Dendritic cell treated with granulocyte-macrophage colony-stimulating factor and Interleukin-4, amounts not matched to agents 40 ng/mL and 50 ng/mL, for 4 days (primary cell): ENCODE results near the gene FREM1.

Experiments
- H3K27ac Mint-ChIP-seq: one replicate; pipeline ENCODE4 v1.8.0; 2022; ENCODE audit warnings: mild to moderate bottlenecking, mixed read lengths
- H3K27me3 Mint-ChIP-seq: one replicate; pipeline ENCODE4 v1.8.0; 2022; ENCODE audit warnings: mild to moderate bottlenecking, mixed read lengths
- H3K36me3 Mint-ChIP-seq: one replicate; pipeline ENCODE4 v1.8.0; 2022; ENCODE audit warnings: low read depth, mixed read lengths
- H3K4me1 Mint-ChIP-seq: one replicate; pipeline ENCODE4 v1.8.0; 2022; ENCODE audit warnings: low read depth, mixed read lengths
- H3K4me3 Mint-ChIP-seq: one replicate; pipeline ENCODE4 v1.8.0; 2022; ENCODE audit warnings: mild to moderate bottlenecking, moderate library complexity, mixed read lengths
- H3K9me3 Mint-ChIP-seq: one replicate; pipeline ENCODE4 v1.8.0; 2022; ENCODE audit warnings: mixed read lengths
- intact Hi-C: fragments of 100-400 bp; cut with micrococcal nuclease; formaldehyde crosslinking; loops from one replicate; pipeline ENCODE4 v1.15.0; 2022

FREM1 gene

DNA sequence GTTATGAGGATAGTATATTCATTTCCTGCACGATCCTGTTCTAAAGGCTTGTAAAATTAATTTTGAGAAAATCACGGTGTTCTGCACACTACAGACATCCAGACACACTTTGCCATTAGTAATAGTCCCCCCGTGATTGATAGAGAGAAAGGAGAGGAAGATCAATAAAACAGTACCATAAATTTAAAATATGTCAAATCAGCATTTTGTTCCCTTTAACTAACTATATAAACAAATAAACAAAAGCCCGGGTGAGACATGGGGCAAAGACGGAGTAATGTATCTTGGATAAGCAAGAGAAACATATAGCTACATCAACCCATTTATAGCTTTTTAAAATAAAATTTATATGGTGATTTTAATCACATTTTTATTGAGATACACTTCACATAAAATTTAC is 177.1 kb downstream of the FREM1 start:
- H3K4me3 Mint-ChIP-seq, result no peak overlapping the region
- H3K4me1 Mint-ChIP-seq, result no peaks in the 10 kb centered on the region
- H3K36me3 Mint-ChIP-seq, result no peaks in the 10 kb centered on the region
- H3K27me3 Mint-ChIP-seq, result peaks cover 3% of the 10 kb centered on the region
- intact Hi-C loops, result no loop called here
- H3K9me3 Mint-ChIP-seq, result no peaks in the 10 kb centered on the region
- no peak overlapping the region for H3K27ac Mint-ChIP-seq

DNA sequence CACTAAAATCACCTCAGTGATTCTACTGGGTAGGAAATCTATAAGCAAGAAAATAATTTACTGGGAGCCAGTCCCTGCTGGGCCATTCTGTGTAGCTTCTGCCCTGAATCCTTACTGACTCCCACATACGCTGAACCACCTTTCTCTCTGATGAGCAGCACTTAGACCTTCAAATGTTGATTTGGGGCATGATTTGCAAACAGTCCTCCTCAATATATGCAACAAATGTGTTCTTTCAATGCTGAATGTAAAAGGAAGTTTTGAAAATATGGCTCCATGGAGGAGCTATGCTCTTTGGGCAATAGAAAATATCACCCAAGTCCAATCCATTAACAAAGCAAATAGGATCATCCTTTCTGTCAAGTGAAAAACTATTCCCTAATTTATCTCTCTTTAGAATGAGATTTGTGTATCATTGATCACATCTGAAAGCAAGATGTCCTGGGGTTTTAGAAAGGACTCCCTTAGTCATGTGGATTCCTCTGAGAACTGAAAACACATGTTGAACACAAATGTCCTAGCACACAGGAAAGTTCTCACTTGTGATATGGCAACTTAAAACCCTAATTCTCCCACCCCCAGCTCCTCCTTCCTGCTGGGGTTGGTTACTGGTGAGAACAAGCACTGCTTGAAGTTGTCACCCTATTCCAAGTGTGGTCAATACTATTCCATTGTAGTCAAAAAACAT is 178.8 kb downstream of the FREM1 start:
- intact Hi-C loops, result no loop called here
- no peak overlapping the region for H3K27ac Mint-ChIP-seq
- peaks cover 6% of the 10 kb centered on the region for H3K27me3 Mint-ChIP-seq
- no peaks in the 10 kb centered on the region for H3K36me3 Mint-ChIP-seq
- no peaks in the 10 kb centered on the region for H3K4me1 Mint-ChIP-seq
- no peak overlapping the region for H3K4me3 Mint-ChIP-seq
- H3K9me3 Mint-ChIP-seq, result no peaks in the 10 kb centered on the region

DNA sequence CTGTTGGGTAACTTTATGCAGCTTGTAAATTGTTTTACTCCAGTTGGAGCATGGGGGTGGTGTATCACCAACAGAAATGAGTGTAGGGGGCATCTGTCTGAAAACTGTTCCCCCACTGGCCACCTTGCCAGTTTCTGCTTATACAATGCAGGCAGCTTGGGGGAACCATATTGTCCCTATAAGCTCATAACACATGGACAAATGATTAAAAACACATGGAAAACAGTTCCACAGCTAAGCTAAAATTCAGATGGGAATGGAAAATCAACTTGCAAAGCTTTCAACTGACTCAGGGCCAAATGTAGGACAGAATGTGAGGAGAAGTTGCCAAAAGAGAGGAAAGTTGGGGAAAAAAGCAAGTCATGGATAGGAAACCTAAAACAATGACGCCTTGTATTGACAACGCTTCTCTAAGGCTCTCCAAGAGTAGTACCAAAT is 179.7 kb downstream of the FREM1 start:
- no peak overlapping the region for H3K27ac Mint-ChIP-seq
- H3K27me3 Mint-ChIP-seq, result peaks cover 9% of the 10 kb centered on the region
- intact Hi-C loops, result no loop called here
- no peak overlapping the region for H3K4me3 Mint-ChIP-seq
- H3K36me3 Mint-ChIP-seq, result no peaks in the 10 kb centered on the region
- no peaks in the 10 kb centered on the region for H3K9me3 Mint-ChIP-seq
- no peaks in the 10 kb centered on the region for H3K4me1 Mint-ChIP-seq

DNA sequence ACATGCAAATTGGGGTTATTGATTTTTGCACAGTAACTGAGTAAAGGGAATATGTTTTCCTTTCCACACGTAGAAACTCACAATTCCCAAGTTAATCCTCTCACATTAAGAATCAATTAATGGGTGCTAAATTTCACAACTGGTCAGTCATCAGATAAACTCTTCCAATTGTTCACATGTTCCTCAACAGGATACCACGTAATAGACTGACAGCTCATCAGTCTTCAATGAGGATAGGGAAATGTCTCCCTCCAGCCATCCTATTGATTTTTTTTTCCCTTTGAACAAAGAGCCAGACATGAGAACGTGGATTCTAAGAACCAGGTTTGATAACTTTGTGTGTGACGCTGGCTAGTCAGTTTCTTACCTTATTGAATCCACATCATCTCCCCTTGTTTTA is 186.9 kb downstream of the FREM1 start:
- no peaks in the 10 kb centered on the region for H3K9me3 Mint-ChIP-seq
- intact Hi-C loops, result no loop called here
- no peak overlapping the region for H3K27ac Mint-ChIP-seq
- H3K27me3 Mint-ChIP-seq, result peaks cover 35% of the 10 kb centered on the region
- no peak overlapping the region for H3K4me3 Mint-ChIP-seq
- H3K36me3 Mint-ChIP-seq, result no peaks in the 10 kb centered on the region
- no peaks in the 10 kb centered on the region for H3K4me1 Mint-ChIP-seq

DNA sequence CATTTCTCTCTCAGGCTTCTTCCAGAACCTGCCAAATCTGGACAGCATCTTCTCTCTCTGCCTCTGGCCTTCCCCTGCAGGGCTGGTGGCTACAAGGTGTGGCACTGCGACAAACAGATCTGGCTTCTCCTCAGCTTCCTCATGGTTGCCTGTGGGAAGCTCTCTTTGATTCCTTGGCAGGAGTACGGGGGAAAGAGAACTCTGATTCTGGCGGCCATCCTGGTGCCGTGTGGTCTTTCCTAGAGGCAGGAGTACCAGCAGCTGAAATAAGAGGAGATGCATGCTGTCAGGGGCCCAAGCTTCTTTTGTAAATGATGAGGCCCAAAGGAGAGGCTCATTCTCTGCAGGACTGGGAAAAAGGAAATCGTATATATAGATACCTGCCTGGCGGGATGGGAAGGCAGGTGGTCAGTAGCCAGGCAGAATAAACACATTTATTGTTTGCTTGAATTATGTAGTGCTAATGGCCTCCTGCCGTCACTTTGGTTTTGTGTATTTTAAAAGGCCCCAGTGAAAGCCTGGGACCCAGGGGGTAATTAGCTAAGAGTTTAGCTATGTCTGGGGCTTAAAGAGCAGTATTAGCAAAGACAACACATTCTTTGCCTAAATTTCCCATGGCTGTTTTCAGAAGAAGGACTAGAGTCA is 187.7 kb downstream of the FREM1 start, which contains the start of gene CER1:
Gene CER1 (minus strand): TSS at position 343 of the 645 bp plus-strand sequence. CDS start 61 bp downstream, at position 282.
- no peaks in the 10 kb centered on the region for H3K4me1 Mint-ChIP-seq
- intact Hi-C loops, result no loop called here
- H3K36me3 Mint-ChIP-seq, result no peaks in the 10 kb centered on the region
- no peaks in the 10 kb centered on the region for H3K9me3 Mint-ChIP-seq
- H3K27me3 Mint-ChIP-seq, result peaks cover 37% of the 10 kb centered on the region
- no peak within 1 kb of the TSS for H3K4me3 Mint-ChIP-seq
- no peak within 1 kb of the TSS for H3K27ac Mint-ChIP-seq

DNA sequence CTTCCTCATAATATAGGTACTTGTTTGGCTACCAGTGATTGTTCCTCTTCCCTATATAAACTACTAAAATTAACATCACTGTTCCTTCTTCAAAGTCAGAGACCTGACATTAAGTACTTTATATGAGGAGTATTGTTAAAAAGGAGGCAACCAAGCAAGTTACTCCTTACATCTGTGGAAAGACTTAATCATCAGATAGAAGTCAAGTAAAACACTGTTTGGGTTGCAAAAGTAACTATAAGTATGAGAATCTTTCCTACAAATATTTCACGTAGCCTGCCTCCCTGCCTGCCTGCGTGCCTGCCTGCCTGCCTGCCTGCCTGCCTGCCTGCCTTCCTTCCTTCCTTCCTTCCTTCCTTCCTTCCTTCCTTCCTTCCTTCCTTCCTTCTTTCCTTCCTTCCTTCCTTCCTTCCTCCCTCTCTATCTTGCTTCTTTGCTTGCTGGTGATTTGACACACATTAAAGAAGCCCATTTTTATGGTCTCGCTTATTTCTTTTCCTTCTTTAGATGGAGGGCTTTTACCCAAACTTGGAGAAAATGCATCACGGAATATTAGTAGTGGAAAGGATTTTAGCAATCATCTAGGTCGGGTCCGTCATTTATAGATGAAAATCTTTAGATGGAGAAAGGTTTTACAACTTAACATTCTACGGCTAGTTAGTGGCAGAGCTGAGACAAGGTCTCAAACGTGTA is 190.9 kb downstream of the FREM1 start:
- Mint-ChIP-seq H3K27ac (no peak overlapping the region), H3K4me3 (no peak overlapping the region), H3K36me3 (no peaks in the 10 kb centered on the region), H3K27me3 (peaks cover 37% of the 10 kb centered on the region), H3K9me3 (no peaks in the 10 kb centered on the region), H3K4me1 (no peaks in the 10 kb centered on the region)
- intact Hi-C loops, result no loop called here

DNA sequence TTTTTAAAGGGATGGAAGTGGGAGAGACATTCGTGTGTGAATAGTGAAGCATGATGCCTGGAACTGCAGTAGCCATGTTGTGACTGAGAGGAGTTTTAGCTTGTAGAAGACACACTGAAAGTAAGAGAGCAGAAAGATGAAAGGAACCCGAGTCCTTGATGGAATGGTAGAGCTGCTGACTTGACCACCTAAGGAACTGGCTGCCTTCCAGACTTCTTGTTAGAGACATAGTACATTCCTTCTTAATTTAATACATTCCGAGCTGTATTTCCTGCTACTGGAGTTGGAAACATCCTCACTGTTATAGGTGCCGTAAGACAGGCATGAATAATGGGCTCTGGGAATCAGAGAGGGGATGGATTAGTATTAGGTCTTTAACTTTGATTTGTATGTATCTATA is 195.1 kb downstream of the FREM1 start:
- peaks cover 8% of the 10 kb centered on the region for H3K4me1 Mint-ChIP-seq
- no peak overlapping the region for H3K4me3 Mint-ChIP-seq
- intact Hi-C loops, result no loop called here
- H3K27me3 Mint-ChIP-seq, result peaks cover 56% of the 10 kb centered on the region
- no peaks in the 10 kb centered on the region for H3K36me3 Mint-ChIP-seq
- peaks cover 4% of the 10 kb centered on the region for H3K9me3 Mint-ChIP-seq
- no peak overlapping the region for H3K27ac Mint-ChIP-seq

DNA sequence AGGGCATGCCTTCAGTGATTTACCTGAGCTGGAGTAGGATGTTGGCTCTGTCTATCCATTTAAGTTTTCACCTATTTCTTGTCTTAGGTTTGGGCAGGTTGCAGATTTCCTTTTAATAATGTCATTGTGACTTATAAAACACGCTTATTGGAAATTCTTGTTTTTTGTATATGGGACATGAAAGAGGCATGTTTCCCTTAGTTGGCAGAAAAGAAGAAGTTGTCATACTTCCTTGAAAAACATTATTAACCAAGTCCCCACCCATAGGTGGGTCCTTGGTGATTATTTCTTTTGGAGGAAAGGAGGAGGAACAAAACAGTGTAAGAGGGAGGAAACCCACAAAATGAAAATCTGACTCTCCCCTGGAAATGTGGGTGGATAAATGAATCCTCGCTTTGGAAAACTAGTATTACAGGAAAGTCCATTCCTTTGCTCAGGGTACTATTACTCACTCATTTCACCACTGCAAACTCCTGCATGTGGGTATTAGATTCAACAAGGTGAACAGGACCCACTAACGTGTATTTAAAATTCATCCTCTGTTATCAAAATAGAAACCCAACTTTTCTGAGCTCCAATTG is 197.0 kb downstream of the FREM1 start:
- no peak overlapping the region for H3K4me3 Mint-ChIP-seq
- peaks cover 14% of the 10 kb centered on the region for H3K9me3 Mint-ChIP-seq
- no peaks in the 10 kb centered on the region for H3K36me3 Mint-ChIP-seq
- peaks cover 66% of the 10 kb centered on the region for H3K27me3 Mint-ChIP-seq
- peaks cover 8% of the 10 kb centered on the region for H3K4me1 Mint-ChIP-seq
- intact Hi-C loops, result no loop called here
- no peak overlapping the region for H3K27ac Mint-ChIP-seq

DNA sequence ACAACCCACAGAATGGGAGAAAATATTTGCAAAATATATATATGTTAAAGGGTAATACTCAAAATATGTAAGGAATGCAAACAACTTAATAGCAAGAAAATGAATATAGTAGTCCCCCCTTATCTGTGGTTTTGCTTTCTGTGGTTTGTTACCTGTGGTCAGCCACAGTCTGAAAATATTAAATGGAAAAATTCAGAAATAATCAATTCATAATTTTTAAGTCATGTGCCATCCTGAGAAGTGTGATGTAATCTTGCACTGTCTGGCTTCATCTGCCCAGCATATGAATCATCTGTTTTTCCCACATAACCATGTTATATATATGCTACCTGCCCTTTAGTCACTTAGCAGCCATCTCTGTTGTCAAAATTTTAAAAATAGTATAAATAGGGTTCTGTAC is 199.4 kb downstream of the FREM1 start:
- intact Hi-C loops, result no loop called here
- Mint-ChIP-seq H3K4me1 (peaks cover 15% of the 10 kb centered on the region), H3K36me3 (no peaks in the 10 kb centered on the region), H3K4me3 (no peak overlapping the region), H3K27ac (no peak overlapping the region), H3K27me3 (peaks cover 73% of the 10 kb centered on the region), H3K9me3 (peaks cover 31% of the 10 kb centered on the region)

DNA sequence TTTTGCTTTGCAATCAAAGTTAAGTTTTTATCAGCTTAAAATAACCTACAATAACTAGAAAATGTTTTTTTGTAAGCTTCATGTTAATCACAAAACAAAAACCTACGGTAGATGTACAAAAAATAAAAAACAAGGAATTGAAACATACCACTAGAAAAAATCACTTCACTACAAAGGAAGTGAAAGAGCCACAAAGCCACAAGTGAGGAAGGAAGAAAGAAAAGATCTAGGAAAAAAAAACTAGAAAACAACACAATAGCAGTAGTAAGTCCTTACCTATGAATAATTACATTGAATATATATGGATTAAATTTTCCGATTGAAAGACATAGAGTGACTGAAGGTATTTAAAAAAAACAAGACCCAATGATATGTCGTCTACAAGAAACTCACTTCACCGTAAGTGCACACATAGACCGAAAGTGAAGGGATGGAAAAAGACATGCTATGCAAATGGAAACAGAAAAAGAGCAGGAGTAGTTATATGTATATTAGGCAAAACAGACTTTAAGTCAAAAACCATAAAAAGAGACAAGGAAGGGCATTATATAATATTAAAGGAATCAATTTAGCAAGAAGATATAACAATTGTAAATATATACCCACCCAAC is 203.6 kb downstream of the FREM1 start:
- intact Hi-C loops, result no loop called here
- peaks cover 54% of the 10 kb centered on the region for H3K9me3 Mint-ChIP-seq
- peaks cover 7% of the 10 kb centered on the region for H3K36me3 Mint-ChIP-seq
- no peak overlapping the region for H3K4me3 Mint-ChIP-seq
- peaks cover 81% of the 10 kb centered on the region for H3K27me3 Mint-ChIP-seq
- H3K4me1 Mint-ChIP-seq, result peaks cover 8% of the 10 kb centered on the region
- H3K27ac Mint-ChIP-seq, result no peak overlapping the region

DNA sequence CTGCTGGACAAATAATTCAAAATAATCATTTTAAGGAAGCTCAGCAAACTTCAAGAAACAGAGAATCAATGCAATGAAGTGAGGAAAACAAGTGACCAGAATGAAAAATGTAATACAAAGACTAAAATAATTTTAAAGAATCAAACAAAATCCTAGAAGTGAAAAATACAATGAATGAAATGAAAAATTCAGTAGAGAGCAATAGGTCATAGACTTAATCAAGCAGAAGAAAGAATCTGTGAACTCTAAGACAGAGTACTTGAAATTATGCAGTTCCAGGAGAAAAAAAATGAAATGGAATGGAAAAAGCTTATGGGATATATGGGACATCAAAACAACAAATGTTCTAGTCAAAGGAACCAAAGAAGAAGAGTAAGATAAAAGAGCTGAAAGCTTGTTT is 205.1 kb downstream of the FREM1 start:
- Mint-ChIP-seq H3K4me3 (no peak overlapping the region), H3K9me3 (peaks cover 50% of the 10 kb centered on the region)

DNA sequence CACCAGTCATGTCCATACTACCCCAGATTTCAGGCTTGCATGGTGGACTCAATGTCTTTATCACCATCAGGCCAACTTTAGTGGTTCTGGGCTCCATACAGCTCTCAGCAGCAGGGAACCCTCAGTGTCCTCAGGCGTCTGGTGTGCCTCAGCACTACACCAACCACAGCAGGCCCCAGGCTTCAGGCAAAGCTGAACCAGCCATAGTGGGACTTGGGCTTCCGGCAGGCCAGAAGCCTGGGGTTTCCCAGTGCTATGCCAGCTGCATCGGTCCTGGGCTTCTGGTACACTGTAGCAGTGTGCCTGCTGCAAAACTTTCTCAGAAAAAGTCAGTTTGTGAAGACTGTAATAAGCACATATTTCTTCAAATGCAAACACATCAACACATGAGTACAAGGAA is 205.9 kb downstream of the FREM1 start:
- H3K27ac Mint-ChIP-seq, result no peak overlapping the region
- peaks cover 8% of the 10 kb centered on the region for H3K4me1 Mint-ChIP-seq
- peaks cover 46% of the 10 kb centered on the region for H3K9me3 Mint-ChIP-seq
- intact Hi-C loops, result no loop called here
- H3K4me3 Mint-ChIP-seq, result no peak overlapping the region
- H3K27me3 Mint-ChIP-seq, result peaks cover 62% of the 10 kb centered on the region
- peaks cover 7% of the 10 kb centered on the region for H3K36me3 Mint-ChIP-seq

More for the DNA sequence above, 205.1 kb downstream of the FREM1 start:
- no peak overlapping the region for H3K27ac Mint-ChIP-seq
- H3K27me3 Mint-ChIP-seq, result peaks cover 69% of the 10 kb centered on the region
- H3K4me1 Mint-ChIP-seq, result peaks cover 8% of the 10 kb centered on the region
- peaks cover 7% of the 10 kb centered on the region for H3K36me3 Mint-ChIP-seq
- intact Hi-C loops, result no loop called here

DNA sequence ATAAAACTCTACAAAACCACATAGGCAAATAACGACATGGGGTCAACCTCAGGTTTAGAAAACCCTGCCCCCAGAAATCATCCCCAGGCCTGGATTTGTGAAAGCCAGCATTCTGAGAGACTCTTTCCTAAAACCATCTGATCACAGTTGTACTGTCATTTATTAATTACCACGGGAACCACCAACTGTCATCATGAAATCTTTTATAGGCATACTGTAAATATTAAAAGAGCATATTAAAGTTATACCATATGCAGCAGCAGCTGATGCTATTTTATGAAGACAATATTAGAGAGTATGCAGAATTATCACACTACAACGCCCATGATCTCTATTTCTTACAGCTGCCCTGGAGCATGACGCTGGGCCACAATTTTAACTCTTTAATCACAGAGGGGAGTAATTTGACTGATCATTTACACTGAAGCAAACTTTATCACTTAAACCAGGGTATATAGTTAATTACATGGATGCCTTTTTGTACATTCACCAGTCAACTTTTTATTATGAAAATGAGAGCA is 208.0 kb downstream of the FREM1 start:
- intact Hi-C loops, result no loop called here
- H3K27ac Mint-ChIP-seq, result no peak overlapping the region
- peaks cover 58% of the 10 kb centered on the region for H3K27me3 Mint-ChIP-seq
- peaks cover 7% of the 10 kb centered on the region for H3K36me3 Mint-ChIP-seq
- no peak overlapping the region for H3K4me3 Mint-ChIP-seq
- H3K4me1 Mint-ChIP-seq, result peaks cover 8% of the 10 kb centered on the region
- H3K9me3 Mint-ChIP-seq, result peaks cover 36% of the 10 kb centered on the region
